ENCODE results near the gene PCSK4.
"Not testable (repeated sequence)": the region's sequence is repeated elsewhere in the genome, so short reads cannot be mapped to it uniquely, and the experiment has no call there.

The PCSK4 gene

GRCh38 chr19:1490311-1491113, at the start of gene PCSK4:
PCSK4 (minus strand) TSS chr19:1490350; CDS start chr19:1490346, 4 bp downstream.
- peak; percentile 97 for DNase-seq

DNA sequence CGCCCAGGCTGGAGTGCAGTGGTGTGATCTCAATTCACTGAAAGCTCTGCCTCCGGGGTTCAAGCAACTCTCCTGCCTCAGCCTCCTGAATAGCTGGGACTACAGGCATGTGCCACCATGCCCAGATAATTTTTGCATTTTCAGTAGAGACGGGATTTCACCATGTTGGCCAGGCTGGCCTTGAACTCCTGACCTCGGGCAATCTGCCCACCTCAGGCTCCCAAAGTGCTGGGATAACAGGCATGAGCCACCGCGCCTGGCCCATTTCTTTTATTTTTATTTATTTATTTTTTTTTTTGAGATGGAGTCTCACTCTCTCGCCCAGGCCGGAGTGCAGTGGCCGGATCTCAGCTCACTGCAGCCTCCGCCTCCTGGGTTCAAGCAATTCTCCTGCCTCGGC, 49.6 kb upstream of the PCSK4 start:
- not testable (repeated sequence) for DNase-seq

GRCh38 chr19:1538978-1539377, 48.8 kb upstream of the PCSK4 start:
- DNase-seq = no peak

- DNase-seq = not testable (repeated sequence)
These were observed 45.5 kb upstream of the PCSK4 start for GRCh38 chr19:1535699-1536098.

GRCh38 chr19:1534972-1535371, 44.8 kb upstream of the PCSK4 start:
- DNase-seq = no peak

- DNase-seq = no peak
These were observed 43.5 kb upstream of the PCSK4 start for GRCh38 chr19:1533510-1534150.

- DNase-seq = no peak
These were observed 41.9 kb upstream of the PCSK4 start for GRCh38 chr19:1532003-1532402.

- no peak for DNase-seq
These were observed 41.4 kb upstream of the PCSK4 start for GRCh38 chr19:1531587-1531986.

- DNase-seq = not testable (repeated sequence)
These were observed 40.7 kb upstream of the PCSK4 start for GRCh38 chr19:1530856-1531255.

DNA sequence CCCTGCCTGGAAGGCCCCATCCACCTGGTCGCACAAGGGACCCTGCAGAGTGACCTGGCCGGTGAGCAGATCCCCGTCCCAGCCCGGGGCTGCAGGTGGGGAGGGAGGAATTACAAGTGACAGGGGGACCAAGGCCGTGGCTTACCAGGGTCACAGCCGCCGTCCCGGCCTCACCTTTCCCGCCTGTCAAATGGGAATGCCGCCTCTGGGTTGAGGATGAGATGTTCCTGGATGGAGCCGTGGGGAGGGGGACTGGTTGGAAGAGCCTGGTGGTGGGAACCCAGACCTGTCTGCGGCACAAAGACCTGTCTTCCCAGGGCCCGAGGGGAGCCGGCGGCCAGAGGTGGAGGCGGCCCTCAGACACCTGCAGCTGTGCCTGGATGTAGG, 39.3 kb upstream of the PCSK4 start:
- DNase-seq = no peak

DNA sequence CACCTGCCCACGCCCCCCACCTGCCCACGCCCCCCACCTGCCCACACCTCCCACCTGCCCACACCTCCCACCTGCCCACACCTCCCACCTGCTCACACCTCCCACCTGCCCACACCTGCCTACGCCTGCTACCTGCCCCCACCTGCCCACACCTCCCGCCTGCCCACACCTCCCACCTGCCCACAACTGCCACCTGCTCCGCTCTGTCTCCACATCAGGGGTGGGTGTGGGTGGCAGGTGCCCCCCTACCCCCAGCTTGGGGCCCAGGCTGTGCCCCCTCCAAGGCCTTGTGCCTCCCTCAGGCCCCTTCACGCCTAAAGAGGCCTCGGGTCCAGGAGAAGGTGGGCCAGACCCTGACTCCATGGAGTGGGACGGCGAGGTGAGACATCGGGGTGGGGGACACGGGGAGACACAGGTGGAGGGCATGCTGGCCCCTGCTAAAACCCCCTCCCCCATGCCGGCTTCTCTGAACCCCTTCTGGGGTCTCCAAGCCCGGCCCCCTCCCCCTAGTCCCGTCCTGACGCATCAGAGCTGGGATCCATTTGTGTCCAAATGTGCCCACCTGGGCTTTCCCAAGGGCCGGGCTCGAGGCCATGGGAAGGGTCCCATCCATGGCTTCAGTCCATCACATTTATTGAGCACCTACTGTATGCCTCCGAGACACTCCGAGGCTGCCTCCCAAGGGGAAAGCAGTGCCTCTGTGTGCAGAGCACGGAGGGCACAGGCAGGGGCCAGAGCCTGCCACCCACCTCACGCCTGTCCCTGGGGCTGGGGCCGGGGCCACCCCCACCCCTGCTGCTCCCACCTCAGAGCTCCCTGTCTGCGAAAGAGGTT, 38.7 kb upstream of the PCSK4 start:
- no peak for DNase-seq

DNA sequence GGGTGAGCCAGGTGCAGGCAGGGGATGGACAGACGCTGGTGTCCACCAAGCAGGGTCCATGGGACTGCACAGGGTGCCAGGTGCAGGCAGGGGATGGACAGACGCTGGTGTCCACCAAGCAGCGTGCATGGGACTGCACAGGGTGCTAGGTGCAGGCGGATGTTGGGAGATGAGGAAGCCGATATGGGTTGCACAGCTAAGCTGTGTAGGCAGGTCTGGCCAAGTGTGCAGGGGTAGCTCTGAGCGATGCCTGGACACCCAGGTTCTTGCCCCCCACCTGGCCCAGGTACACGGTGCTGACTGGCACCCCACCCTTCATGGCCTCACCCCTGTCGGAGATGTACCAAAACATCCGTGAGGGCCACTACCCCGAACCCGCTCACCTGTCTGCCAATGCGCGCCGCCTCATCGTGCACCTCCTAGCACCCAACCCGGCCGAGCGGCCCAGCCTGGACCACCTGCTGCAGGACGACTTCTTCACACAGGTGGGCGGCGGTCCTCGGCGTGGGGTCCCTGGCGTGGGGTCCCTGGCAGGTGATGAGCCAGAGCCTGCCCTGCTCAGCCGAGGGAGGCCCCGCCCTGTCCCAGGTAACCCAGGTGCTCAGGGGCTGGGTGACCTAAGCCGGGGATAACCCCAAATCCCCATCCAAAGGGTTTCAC, 37.6 kb upstream of the PCSK4 start:
- DNase-seq = no peak

DNA sequence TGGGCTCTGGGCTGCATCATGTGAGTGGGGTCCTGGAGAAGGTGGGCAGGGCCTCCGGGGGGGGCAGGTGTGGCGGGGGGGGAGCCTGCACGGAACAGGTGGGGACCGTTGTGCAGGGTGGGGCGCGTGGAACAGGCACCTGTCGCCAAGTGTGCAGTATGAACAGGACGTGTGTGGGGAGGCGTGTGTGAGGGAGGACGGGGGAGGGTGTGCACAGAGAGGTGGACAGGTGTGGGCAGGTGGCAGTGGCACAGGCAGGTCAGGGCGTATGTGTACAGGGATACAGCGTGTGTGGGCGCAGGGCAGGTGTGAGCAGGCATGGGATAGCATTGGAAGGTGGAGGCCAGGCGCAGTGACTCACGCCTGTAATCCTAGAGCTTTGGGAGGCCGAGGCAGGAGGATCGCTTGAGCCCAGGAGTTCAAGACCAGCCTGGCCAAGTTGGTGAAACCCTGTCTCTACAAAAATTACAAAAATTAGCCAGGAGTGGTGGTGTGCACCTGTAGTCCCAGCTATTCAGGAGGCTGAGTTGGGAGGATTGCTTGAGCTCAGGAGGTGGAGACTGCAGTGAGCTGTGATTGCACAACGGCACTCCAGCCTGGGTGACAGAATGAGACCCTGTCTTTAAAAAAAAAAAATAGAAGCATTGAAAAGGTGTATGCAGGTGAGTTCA, 37.0 kb upstream of the PCSK4 start:
- DNase-seq = no peak

DNA sequence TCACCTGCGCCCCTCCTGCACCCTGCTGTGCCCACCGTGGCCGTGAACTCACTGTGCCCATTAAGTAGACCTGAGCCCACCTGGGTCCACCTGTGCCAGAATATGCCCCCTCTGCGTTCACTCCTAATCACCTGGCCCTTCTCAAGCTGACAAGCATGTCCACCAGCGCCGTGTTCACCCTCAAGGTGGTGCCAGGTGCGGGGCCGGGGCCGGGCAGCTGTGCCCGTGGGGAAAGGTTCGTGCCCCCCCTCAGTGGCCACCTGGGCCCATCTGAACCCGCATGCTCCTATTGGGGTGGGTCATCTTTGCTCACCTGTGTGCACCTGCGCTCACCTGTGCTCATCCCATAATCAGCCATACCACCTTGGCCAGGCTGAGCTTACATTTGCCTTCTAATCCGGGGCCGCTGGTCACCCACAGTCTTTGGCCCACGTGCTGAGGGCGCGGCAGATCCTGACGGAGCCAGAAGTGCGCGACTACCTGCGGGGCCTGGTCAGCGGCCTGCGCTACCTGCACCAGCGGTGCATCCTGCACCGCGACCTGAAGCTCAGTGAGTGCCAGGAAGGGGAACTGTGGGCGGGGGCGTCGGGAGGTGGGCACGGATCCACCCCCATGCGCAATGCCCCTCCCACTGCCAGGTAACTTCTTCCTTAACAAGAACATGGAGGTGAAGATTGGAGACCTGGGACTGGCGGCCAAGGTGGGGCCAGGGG, 36.1 kb upstream of the PCSK4 start:
- DNase-seq = no peak

DNA sequence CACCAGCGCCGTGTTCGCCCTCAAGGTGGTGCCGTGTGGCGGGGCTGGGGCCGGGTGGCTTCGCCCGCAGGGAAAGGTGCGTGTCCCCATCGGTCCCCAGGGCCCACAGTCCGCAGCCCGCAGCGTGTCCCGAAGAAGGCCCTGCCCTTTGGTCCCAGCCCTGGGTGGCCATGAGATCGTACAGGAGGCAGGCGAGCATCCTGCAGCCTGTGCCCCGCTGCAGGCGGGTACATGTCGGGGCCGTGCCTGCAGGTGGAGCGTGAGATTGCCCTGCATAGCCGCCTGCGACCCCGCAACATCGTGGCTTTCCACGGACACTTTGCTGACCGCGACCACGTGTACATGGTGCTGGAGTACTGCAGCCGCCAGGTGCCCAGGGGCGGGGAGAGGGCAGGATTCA, 35.2 kb upstream of the PCSK4 start:
- DNase-seq = no peak

DNA sequence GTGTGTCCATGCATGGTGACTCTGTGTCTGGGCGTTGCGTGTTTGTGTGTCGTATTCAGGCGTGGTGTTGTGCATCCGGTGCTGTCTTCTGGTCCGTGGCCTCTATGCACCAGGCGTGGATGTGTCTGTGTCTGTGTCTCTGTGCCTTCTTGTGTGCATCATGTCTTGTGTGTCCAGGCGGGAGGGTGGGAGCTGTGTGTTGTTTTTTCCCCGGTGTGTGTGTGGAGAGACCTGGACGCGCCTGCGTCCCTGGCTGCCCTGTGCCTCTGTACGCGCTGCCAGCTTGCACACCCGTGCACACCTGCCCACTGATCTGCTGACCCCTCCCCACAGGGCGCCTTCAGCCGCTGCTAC, 34.8 kb upstream of the PCSK4 start:
- no peak for DNase-seq

GRCh38 chr19:1524287-1524971, 34.3 kb upstream of the PCSK4 start:
- no peak for DNase-seq

- DNase-seq = no peak
These were observed 33.5 kb upstream of the PCSK4 start, which contains the start of gene PLK5 for GRCh38 chr19:1523412-1524286. PLK5 (plus strand) TSS chr19:1524077; CDS start chr19:1526997, 2,920 bp downstream.

GRCh38 chr19:1522838-1523237, 32.7 kb upstream of the PCSK4 start:
- DNase-seq = no peak

GRCh38 chr19:1522061-1522460, 31.9 kb upstream of the PCSK4 start:
- no peak for DNase-seq
